GM12873 (cell line): ENCODE results near the gene TLCD1.

Experiments used
- CTCF ChIP-seq: IDR thresholded peaks from 2 replicates; pipeline ENCODE4 v1.5.1; 2012; ENCODE audit warnings: low read depth, mild to moderate bottlenecking, moderate library complexity, low read length, control low read depth; ENCODE audit not compliant: insufficient read depth; ENCODE audit errors: missing control alignments

Gene TLCD1

GRCh38 chr17:28760601-28761562 is 34.8 kb upstream of the TLCD1 start:
- no peak for TF ChIP-seq CTCF

- no peak for TF ChIP-seq CTCF
These were observed 33.3 kb upstream of the TLCD1 start for GRCh38 chr17:28759256-28759865.

GRCh38 chr17:28758411-28759121 is 32.5 kb upstream of the TLCD1 start:
- TF ChIP-seq CTCF, result no peak

- TF ChIP-seq CTCF, result no peak
These were observed 30.2 kb upstream of the TLCD1 start for GRCh38 chr17:28756049-28756804.

- TF ChIP-seq CTCF, result no peak
These were observed 29.5 kb upstream of the TLCD1 start for GRCh38 chr17:28755486-28755885.

GRCh38 chr17:28751600-28752366 is 25.8 kb upstream of the TLCD1 start:
- no peak for TF ChIP-seq CTCF
